Nucleus accumbens (tissue), 56 donors: Measurements from ENCODE around the gene HTATSF1.

ENCODE experiments used
- DNase-seq, 56 donors: peaks; one replicate each; lab custom pipeline; 2025; lab: John Stamatoyannopoulos, UW

Gene HTATSF1

GRCh38 chrX:136496186-136496763, 1.1 kb upstream of the HTATSF1 start:
- DNase-seq = peak in 3 of 56 donors; percentile 1 to 41 (median 28)

- peak in 55 of 56 donors; percentile 13 to 89 (median 75) for DNase-seq
Measured at GRCh38 chrX:136496764-136497555, 432 bp upstream of the HTATSF1 start.

GRCh38 chrX:136519069-136519468, 21.7 kb downstream of the HTATSF1 start:
- no peak for DNase-seq

- no peak for DNase-seq
Measured at GRCh38 chrX:136523770-136524169, 26.4 kb downstream of the HTATSF1 start.

GRCh38 chrX:136525738-136526606, 28.6 kb downstream of the HTATSF1 start:
- DNase-seq = peak in 31 of 56 donors; percentile 0 to 44 (median 7)

GRCh38 chrX:136528645-136529315, 31.4 kb downstream of the HTATSF1 start:
- DNase-seq = no peak

GRCh38 chrX:136529795-136530194, 32.4 kb downstream of the HTATSF1 start:
- DNase-seq = no peak

GRCh38 chrX:136531951-136532350, 34.6 kb downstream of the HTATSF1 start, which contains the start of gene VGLL1:
Gene VGLL1, plus strand, starts transcription at chrX:136532215. Its CDS starts 3,806 bp downstream, at chrX:136536021.
- no peak for DNase-seq

GRCh38 chrX:136534131-136534530, 36.7 kb downstream of the HTATSF1 start:
- DNase-seq = no peak

GRCh38 chrX:136538811-136539210, 41.4 kb downstream of the HTATSF1 start:
- DNase-seq = no peak

- DNase-seq = no peak
Measured at GRCh38 chrX:136540226-136540625, 42.8 kb downstream of the HTATSF1 start.

- DNase-seq = no peak
Measured at GRCh38 chrX:136541294-136541693, 43.9 kb downstream of the HTATSF1 start.

GRCh38 chrX:136542281-136542680, 44.9 kb downstream of the HTATSF1 start:
- DNase-seq = no peak

GRCh38 chrX:136546371-136546781, 49.0 kb downstream of the HTATSF1 start:
- DNase-seq = no peak

GRCh38 chrX:136549226-136549625, 51.8 kb downstream of the HTATSF1 start:
- no peak for DNase-seq

GRCh38 chrX:136551410-136551809, 54.0 kb downstream of the HTATSF1 start:
- DNase-seq = no peak

- DNase-seq = no peak
Measured at GRCh38 chrX:136555694-136556093, 58.3 kb downstream of the HTATSF1 start.
